Activated CD8-positive, alpha-beta memory T cell treated with anti-CD3 and anti-CD28 coated beads, Interleukin-2, amount 50 U/mL, for 4 hours (primary cell): ENCODE data around the gene MTA2.
A peak's percentile ranks its signal among the peaks of the same experiment; 100 is the strongest.
"Not testable (repeated sequence)": the region's sequence is repeated elsewhere in the genome, so short reads cannot be mapped to it uniquely, and the experiment has no call there.

Experiments used
- DNase-seq: peaks from one replicate; pipeline ENCODE4 v3.0.0-alpha.2; 2020

Gene MTA2

GRCh38 chr11:62592146-62592815 is 9.4 kb downstream of the MTA2 start:
- DNase-seq, result no peak

GRCh38 chr11:62591448-62592145 is 10.1 kb downstream of the MTA2 start, which contains the start of gene TUT1:
TUT1 (minus strand) TSS chr11:62591523; CDS start chr11:62591485, 38 bp downstream.
- DNase-seq, result peak; percentile 91

- DNase-seq, result no peak
Observed at GRCh38 chr11:62588966-62589637, 12.6 kb downstream of the MTA2 start.

- DNase-seq, result not testable (repeated sequence)
Observed at GRCh38 chr11:62585356-62585755, 16.3 kb downstream of the MTA2 start.

GRCh38 chr11:62581735-62582134 is 19.9 kb downstream of the MTA2 start:
- not testable (repeated sequence) for DNase-seq

- no peak for DNase-seq
Observed at GRCh38 chr11:62580959-62581715, 20.5 kb downstream of the MTA2 start.

- DNase-seq, result no peak
Observed at GRCh38 chr11:62579252-62579651, 22.4 kb downstream of the MTA2 start.

GRCh38 chr11:62578541-62578940 is 23.1 kb downstream of the MTA2 start:
- no peak for DNase-seq

- DNase-seq, result no peak
Observed at GRCh38 chr11:62577046-62577714, 24.5 kb downstream of the MTA2 start.

GRCh38 chr11:62575837-62576236 is 25.8 kb downstream of the MTA2 start:
- no peak for DNase-seq

GRCh38 chr11:62575156-62575555 is 26.5 kb downstream of the MTA2 start:
- no peak for DNase-seq

GRCh38 chr11:62574363-62575071 is 27.1 kb downstream of the MTA2 start:
- no peak for DNase-seq

- peak; percentile 96 for DNase-seq
Observed at GRCh38 chr11:62573592-62574362, 27.9 kb downstream of the MTA2 start, which contains the start of gene EEF1G. EEF1G (minus strand) TSS chr11:62573891; CDS start chr11:62573842, 49 bp downstream.

- DNase-seq, result no peak
Observed at GRCh38 chr11:62573006-62573591, 28.6 kb downstream of the MTA2 start.

- DNase-seq, result no peak
Observed at GRCh38 chr11:62572431-62572830, 29.2 kb downstream of the MTA2 start.

- DNase-seq, result not testable (repeated sequence)
Observed at GRCh38 chr11:62571493-62571892, 30.2 kb downstream of the MTA2 start.

- DNase-seq, result not testable (repeated sequence)
Observed at GRCh38 chr11:62570903-62571302, 30.8 kb downstream of the MTA2 start.

- no peak for DNase-seq
Observed at GRCh38 chr11:62569611-62570010, 32.1 kb downstream of the MTA2 start.

GRCh38 chr11:62567018-62567633 is 34.5 kb downstream of the MTA2 start:
- DNase-seq, result no peak

GRCh38 chr11:62566247-62566646 is 35.4 kb downstream of the MTA2 start:
- no peak for DNase-seq
